Measurements from ENCODE around the gene KIAA1328. TPM values are rescaled to one million over a fixed set of nuclear protein-coding genes. Genes with fewer than 3 reads are reported as not detected.

KIAA1328 gene
- total RNA-seq, 1 experiment from 2014 or later = 6.2 TPM

DNA sequence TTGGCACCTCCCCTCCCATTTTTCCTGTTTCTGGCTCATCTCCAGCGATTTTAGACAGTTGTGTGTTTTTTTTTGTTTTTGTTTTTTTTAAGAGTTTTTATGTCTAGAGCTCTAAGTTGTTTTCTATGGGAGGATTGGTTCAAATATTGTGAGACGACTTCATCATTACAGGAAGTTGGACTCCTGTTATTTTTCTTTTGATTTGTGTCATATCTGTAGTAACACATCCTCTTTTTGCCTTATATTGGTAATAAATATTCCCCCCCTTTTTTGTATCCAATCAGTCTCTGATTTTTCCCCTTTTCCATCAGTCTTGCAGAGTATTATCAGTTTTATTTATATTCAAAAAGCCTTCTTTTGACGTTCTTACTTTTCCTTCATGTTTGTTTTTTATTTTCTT lies 89.0 kb downstream of the KIAA1328 start:
- TF ChIP-seq TCF7L2 (IDR thresholded peaks at IDR 0.05; ENCODE audit: low read depth, low read length) = no peak
- TF ChIP-seq POLR2AphosphoS5 (IDR thresholded peaks at IDR 0.05; ENCODE audit: low read depth, low read length) = no peak
- TF ChIP-seq, protein P1, sequence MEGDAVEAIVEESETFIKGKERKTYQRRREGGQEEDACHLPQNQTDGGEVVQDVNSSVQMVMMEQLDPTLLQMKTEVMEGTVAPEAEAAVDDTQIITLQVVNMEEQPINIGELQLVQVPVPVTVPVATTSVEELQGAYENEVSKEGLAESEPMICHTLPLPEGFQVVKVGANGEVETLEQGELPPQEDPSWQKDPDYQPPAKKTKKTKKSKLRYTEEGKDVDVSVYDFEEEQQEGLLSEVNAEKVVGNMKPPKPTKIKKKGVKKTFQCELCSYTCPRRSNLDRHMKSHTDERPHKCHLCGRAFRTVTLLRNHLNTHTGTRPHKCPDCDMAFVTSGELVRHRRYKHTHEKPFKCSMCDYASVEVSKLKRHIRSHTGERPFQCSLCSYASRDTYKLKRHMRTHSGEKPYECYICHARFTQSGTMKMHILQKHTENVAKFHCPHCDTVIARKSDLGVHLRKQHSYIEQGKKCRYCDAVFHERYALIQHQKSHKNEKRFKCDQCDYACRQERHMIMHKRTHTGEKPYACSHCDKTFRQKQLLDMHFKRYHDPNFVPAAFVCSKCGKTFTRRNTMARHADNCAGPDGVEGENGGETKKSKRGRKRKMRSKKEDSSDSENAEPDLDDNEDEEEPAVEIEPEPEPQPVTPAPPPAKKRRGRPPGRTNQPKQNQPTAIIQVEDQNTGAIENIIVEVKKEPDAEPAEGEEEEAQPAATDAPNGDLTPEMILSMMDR (IDR thresholded peaks at IDR 0.05) = no peak
- TF ChIP-seq, protein P2, sequence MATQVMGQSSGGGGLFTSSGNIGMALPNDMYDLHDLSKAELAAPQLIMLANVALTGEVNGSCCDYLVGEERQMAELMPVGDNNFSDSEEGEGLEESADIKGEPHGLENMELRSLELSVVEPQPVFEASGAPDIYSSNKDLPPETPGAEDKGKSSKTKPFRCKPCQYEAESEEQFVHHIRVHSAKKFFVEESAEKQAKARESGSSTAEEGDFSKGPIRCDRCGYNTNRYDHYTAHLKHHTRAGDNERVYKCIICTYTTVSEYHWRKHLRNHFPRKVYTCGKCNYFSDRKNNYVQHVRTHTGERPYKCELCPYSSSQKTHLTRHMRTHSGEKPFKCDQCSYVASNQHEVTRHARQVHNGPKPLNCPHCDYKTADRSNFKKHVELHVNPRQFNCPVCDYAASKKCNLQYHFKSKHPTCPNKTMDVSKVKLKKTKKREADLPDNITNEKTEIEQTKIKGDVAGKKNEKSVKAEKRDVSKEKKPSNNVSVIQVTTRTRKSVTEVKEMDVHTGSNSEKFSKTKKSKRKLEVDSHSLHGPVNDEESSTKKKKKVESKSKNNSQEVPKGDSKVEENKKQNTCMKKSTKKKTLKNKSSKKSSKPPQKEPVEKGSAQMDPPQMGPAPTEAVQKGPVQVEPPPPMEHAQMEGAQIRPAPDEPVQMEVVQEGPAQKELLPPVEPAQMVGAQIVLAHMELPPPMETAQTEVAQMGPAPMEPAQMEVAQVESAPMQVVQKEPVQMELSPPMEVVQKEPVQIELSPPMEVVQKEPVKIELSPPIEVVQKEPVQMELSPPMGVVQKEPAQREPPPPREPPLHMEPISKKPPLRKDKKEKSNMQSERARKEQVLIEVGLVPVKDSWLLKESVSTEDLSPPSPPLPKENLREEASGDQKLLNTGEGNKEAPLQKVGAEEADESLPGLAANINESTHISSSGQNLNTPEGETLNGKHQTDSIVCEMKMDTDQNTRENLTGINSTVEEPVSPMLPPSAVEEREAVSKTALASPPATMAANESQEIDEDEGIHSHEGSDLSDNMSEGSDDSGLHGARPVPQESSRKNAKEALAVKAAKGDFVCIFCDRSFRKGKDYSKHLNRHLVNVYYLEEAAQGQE (IDR thresholded peaks at IDR 0.05; ENCODE audit: insufficient read depth in 1 of 2, low read depth in 2 of 2, low read length in 1 of 2) = no peak
- TF ChIP-seq SIN3A (IDR thresholded peaks at IDR 0.05; ENCODE audit: borderline replicate concordance, insufficient read depth, low read depth, low read length) = no peak
- no TSS peak for BruUV-seq (replicated peaks)
- in situ Hi-C loops (cut with HindIII; ENCODE audit: low pct_unique_long_range_greater_than_20kb, low sequenced_read_pairs) = no loop called here
- no peak for ATAC-seq
- Histone ChIP-seq H3K4me3 (ENCODE audit: low read depth in 2 of 2, low read length in 2 of 2) (no peak overlapping the region), H3K9me3 (ENCODE audit: control insufficient read depth, insufficient read depth, low read depth, low read length) (no peaks in the 10 kb centered on the region), H3K36me3 (ENCODE audit: control insufficient read depth, insufficient read depth, low read length) (no peaks in the 10 kb centered on the region), H3K27me3 (ENCODE audit: control insufficient read depth, insufficient read depth, low read length) (no peaks in the 10 kb centered on the region), H3K4me1 (ENCODE audit: control insufficient read depth, insufficient read depth, low read length) (no peaks in the 10 kb centered on the region), H3K27ac (ENCODE audit: low read length) (no peak overlapping the region)
- ChIA-PET CTCF (no interaction called here), POLR2A (interaction anchor here (0.8 kb wide), 1 partner anchor 13 kb away, joined by 3 read pairs; no protein-coding TSS in a partner anchor)
- intact Hi-C loops (cut with micrococcal nuclease; ENCODE audit: unreplicated experiment) = no loop called here
- no peak for DNase-seq (ENCODE audit: low read depth, low spot score)

DNA sequence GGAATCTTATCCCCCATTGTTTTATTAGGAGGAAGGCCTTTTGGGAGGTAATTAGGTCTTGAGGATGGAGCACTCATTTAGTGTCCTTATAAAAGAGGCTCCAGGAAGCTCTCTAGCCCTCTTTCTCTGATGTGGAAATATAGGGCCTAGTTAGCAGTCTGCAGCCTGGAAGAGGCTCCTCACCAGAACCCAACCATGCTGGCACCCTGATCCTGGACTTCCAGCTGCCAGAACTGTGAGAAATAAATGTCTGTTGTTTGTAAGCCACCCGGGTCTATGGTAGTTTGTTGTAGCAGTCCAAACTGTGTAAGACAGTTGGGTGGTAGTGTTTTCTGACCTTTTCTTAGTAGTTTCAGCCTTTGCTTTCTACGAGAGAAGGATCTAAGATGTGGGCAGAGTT lies 100.7 kb downstream of the KIAA1328 start:
- ATAC-seq = no peak
- no peak overlapping the region for H3K27ac ChIP-seq (ENCODE audit: low read length)
- in situ Hi-C loops (cut with HindIII; ENCODE audit: low pct_unique_long_range_greater_than_20kb, low sequenced_read_pairs) (no loop called here), intact Hi-C loops (cut with micrococcal nuclease; ENCODE audit: unreplicated experiment) (no loop called here)
- no peak for TF ChIP-seq TCF7L2 (IDR thresholded peaks at IDR 0.05; ENCODE audit: low read depth, low read length)
- TF ChIP-seq, protein P1 (IDR thresholded peaks at IDR 0.05) = no peak
- TF ChIP-seq POLR2AphosphoS5 (IDR thresholded peaks at IDR 0.05; ENCODE audit: low read depth, low read length) = no peak
- TF ChIP-seq, protein P2 (IDR thresholded peaks at IDR 0.05; ENCODE audit: insufficient read depth in 1 of 2, low read depth in 2 of 2, low read length in 1 of 2) = no peak
- TF ChIP-seq SIN3A (IDR thresholded peaks at IDR 0.05; ENCODE audit: borderline replicate concordance, insufficient read depth, low read depth, low read length) = no peak
- ChIA-PET POLR2A (no interaction called here), CTCF (no interaction called here)
- no peaks in the 10 kb centered on the region for H3K9me3 ChIP-seq (ENCODE audit: control insufficient read depth, insufficient read depth, low read depth, low read length)
- H3K27me3 ChIP-seq (ENCODE audit: control insufficient read depth, insufficient read depth, low read length) = no peaks in the 10 kb centered on the region
- no peaks in the 10 kb centered on the region for H3K36me3 ChIP-seq (ENCODE audit: control insufficient read depth, insufficient read depth, low read length)
- no peak for DNase-seq (ENCODE audit: low read depth, low spot score)
- no peak overlapping the region for H3K4me3 ChIP-seq (ENCODE audit: low read depth in 2 of 2, low read length in 2 of 2)
- no TSS peak for BruUV-seq (replicated peaks)
- H3K4me1 ChIP-seq (ENCODE audit: control insufficient read depth, insufficient read depth, low read length) = no peaks in the 10 kb centered on the region
